ENCODE data around the gene NKAIN1.
"Not testable (repeated sequence)": the region's sequence is repeated elsewhere in the genome, so short reads cannot be mapped to it uniquely, and the experiment has no call there.

The NKAIN1 gene

GRCh38 chr1:31231802-31232201 is 7.9 kb downstream of the NKAIN1 start:
- no peak for DNase-seq

DNA sequence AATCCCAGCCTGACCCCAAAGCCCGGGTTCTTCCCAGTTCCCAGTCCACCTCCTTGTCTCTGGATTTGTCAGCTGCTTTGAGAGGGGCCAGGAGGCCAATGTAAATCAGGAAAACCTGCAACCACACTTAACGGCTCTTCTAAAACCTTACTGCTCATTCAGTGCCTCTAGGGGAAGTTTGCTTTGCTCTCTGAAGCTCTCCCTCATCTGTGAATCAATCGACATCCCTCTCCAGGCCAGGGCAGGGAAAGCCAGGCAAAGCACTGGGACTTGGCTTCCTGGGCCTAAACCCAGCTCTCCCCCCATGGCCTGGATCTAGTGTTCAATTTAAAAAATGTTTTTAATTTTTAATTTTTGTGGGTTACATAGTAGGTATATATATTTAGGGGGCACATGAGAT is 9.3 kb downstream of the NKAIN1 start:
- no peak for DNase-seq

DNA sequence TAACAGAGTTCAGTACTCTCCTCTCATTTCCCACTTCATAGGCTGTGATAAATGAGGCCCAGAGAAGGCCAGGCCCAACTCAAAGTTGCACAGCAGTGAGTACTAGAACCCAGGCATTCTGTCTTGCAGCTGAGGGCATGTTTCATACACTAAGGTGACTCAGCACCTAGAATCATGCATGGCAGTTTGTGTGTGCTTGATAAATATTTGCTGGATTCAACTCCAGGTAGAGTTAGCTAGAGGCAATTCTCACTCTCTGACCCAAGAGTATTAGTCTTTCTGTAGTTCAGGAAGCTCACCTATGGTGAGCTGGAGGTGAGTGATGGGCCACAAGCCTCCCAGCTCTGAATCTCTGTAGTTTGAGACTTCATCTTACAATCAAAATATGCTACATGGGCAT is 10.7 kb downstream of the NKAIN1 start:
- no peak for DNase-seq

GRCh38 chr1:31227891-31228568 is 11.7 kb downstream of the NKAIN1 start:
- no peak for DNase-seq

- no peak for DNase-seq
Observed at GRCh38 chr1:31224068-31224467, 15.6 kb downstream of the NKAIN1 start.

DNA sequence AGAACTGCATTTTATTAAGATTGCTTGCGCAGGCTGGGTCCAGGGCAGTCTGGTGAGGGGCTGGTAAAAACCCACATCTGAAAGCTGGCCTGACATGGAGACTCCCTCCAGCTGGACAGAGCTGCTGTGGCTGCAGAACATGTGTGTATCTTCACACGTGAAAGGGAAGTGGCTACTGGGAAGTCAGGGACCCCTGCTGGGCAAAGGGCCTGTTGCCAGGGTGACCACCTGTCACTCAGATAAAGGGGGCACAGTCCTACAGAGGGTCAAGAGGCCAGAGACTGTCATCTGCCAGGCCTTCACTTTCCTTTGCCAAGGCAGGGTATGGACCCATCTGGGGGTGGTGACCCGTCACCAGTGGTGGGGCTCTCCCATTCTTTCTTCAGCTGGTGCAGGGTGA is 17.5 kb downstream of the NKAIN1 start:
- no peak for DNase-seq

DNA sequence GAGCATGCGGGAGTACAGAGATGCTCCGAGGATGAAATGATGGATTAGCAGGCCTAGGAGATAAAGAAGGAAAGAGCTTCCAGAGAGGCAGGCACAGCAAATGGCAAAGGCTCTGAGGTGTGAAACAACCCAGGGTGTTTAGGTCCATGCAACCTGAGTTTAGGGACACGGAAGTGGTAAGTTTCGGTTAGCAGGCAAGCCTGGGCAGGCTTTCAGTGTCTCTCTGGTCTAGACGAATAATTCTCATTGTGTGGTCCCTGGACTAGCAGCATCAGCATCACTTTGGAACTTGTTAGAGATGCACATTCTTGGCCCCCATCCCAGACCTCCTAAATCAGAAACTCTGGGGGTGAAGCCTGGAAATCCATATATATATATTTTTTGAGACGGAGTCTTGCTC is 18.6 kb downstream of the NKAIN1 start:
- DNase-seq, result no peak

GRCh38 chr1:31219489-31219888 is 20.2 kb downstream of the NKAIN1 start:
- no peak for DNase-seq

GRCh38 chr1:31218705-31219104 is 21.0 kb downstream of the NKAIN1 start:
- DNase-seq, result no peak

DNA sequence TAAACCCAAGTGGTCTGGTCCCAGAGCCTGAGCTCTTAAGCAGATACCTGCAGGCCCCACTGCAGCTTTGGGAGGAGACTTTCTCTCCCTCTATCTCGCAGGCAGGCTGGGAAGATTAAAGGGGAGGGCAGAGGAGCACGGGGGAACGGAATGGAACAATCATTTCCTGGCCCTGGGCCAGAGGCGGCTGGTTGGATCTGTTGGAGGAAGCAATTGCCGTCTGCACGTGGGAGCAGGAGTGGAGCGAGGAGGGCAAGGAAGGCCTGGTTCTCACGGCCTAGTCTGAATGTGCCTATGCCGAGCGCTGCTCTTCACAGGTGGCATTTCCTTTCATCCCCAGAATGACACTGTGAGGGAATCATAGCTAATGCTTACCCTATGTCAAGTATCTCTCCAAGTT is 23.7 kb downstream of the NKAIN1 start:
- DNase-seq, result no peak

DNA sequence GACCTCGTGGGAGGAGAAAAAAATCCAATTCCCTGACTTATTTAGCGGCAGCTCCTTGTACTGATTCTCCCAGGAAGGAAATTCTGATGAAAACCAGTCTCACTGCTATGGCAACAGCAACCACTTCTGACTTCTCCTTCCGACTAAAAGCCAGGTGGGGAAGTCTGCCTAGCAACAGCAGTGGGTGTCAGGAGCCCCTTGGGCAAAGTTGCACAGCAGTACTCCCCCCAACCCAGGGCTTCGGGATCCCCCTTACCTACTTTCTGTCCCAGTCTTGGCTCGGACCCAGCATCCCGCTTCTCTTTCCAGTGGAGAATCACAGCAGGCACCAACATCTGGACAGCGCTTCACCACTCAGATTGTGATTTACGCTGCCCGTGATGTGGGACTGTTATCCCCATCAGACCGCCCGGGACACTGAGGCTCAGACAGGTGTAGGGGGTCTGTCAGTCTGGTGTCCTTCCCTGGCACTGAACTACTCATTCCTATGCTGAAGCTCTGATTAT is 24.6 kb downstream of the NKAIN1 start:
- no peak for DNase-seq

DNA sequence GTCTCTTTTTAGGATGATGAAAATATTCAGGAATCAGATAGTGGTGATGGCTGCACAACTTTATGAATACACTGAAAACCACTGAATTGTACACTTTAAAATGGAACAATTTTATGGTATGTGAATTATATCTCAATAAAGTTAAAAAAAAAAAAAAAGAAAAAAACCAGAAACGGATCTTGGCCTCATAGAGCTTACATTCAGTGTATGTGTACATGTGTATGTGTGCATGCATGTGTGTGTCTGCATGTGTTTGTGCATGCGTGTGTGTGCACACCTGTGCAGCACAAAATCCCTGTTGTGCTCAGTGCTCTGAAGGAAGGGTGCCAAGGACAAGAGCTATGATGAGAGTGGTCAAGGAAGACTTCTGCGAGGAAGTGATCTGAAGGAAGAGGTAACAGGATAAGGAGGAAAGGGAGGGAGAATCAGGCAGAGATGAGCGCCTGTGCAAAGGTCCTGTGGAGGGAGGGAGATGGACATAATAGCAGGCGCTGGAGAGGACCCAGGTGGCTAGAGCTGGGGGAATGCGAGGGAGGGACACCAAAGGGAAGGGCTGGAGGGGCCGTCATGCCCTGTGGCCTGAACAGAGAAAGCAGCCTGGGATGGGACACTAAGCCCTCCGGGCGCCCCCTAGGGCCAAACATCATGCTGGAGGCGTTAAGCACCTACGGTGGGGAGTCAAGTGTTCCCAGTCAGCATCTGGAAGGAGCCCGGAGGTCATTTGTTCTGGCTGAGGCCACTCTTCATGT is 25.2 kb downstream of the NKAIN1 start:
- DNase-seq, result no peak

DNA sequence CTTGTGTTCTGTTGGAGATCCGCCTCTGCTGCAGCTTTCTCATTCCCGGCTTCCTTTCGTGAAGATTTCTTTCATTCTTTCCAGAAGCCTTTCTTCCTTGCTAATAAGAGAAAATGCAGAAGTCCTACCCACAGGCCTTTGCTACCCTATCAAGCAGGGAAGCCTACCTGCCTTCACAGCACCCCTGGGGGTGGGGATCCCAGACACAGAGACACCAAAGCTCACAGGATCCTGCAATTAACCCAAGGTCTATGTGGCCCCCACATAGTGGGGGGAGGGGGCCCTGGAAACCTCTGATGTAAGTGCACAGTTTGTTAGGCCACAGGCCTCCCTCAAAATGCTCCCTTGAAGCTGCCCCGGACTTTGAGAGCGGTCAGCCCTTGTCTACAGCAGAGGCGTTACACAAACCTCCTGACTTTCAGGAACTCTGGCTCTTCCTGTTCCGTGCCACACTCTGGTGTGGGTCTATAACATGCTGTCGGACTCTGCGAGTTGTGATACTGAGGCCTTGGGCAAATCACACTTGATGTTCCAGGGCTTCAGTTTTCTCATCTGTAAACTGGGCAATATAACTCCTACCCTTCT is 31.2 kb downstream of the NKAIN1 start:
- no peak for DNase-seq

DNA sequence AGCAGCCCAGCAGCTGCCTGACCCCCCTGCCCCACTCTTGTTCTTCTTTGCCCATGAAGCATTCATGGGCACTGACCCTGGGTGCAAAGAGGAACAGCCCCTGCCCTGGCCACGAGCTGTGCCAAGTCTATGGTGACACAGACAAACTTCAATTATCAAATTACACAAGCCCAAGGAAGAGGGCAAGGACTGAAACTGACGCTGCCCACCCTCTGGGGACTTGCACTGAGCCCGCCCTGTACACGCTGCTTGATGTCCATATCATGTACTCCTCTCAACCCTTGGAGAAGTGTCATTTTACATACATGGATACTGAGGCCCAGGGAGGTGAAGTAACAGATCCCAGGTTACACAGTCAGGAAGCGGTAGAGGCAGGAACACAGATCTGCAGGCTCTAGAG is 32.1 kb downstream of the NKAIN1 start:
- DNase-seq, result no peak

- no peak for DNase-seq
Observed at GRCh38 chr1:31207046-31207445, 32.6 kb downstream of the NKAIN1 start.

- DNase-seq, result no peak
Observed at GRCh38 chr1:31203215-31203614, 36.5 kb downstream of the NKAIN1 start.

DNA sequence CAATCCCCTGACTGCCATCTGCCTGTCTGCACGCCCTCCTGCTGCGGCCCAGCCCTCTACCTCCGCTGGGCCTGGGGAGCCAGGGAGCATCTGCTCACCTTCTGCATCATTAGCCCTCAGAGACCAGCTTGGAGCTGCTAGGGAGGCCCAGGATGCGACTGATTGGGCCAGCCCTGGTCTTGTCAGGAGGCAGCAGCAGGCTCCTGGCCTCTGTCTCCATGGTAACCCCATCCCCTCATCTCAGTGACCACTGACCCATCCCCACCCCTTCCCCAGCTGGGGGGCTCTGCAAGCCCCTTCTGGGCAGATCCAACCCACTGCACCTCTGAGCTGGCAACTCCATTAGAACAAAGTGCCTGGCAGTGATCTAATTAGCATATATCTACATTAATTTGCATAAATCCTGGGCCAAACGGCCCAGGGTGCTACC is 37.7 kb downstream of the NKAIN1 start:
- DNase-seq, result no peak

GRCh38 chr1:31199949-31200348 is 39.7 kb downstream of the NKAIN1 start:
- no peak for DNase-seq

DNA sequence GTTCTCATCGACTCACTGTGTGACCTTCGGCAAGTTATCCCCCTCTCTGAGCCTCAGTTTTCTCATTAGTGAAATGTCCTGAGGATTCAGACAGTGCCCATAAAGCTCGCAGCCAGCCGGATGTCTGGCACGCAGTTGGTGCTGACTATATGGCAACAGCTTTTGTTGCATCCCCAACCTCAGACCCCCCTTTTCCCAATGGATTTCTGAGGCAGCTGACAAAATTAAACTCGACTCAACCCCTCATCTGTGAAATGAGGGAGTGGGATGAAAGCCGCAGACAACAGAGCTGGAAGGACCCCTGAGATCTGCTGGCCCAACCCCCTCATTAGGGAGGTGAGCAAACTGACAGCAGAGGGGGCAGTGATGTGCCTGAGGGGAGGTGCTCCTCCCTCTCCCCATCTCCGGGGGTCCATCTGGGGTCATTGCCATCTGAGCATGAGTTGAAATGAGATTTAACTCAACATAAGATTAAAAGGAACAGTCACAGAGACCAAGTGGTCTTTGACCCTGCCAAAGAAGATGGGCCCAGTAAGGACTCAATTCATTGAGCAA is 40.4 kb downstream of the NKAIN1 start:
- no peak for DNase-seq

DNA sequence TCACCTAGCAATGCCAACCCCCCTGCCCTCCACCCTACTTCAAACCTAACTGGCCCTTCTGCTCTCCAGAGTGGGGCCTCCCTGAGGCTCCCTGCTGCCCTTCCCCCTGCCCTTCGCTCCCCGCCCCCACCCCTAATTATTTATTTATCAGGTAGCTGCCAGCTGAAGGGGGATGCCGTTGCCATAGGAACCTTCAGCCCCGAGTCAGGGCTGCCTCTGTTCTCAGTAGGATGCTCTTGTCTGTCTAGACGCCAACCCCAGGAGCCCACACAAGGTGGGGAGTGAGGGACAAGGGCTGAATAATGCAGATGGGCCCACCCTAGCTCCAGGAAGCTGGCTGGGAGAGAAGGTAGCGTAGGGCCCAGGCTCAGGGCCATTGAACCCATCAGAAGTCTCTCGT is 41.1 kb downstream of the NKAIN1 start:
- no peak for DNase-seq

DNA sequence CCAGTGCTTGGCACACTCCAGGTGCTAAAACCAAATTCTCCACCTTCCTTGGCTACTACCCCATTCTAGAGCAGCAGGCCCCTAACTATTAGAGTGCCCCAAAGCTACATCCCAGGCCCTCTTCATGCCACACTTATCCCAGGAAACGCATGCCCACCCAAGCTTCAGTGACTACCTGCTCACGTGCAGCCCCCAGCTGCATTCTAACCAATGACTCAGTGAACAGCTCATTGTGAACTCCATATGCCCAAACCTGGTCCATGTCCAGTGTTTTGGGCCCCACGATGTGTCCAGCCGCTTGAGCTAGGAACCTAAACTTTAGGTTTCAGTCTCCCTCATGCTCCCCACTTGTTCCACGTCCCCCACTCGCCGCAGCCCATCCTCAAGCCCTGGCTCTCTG is 41.5 kb downstream of the NKAIN1 start:
- no peak for DNase-seq

GRCh38 chr1:31196685-31197084 is 43.0 kb downstream of the NKAIN1 start:
- DNase-seq, result no peak

GRCh38 chr1:31195267-31195666 is 44.4 kb downstream of the NKAIN1 start:
- not testable (repeated sequence) for DNase-seq

DNA sequence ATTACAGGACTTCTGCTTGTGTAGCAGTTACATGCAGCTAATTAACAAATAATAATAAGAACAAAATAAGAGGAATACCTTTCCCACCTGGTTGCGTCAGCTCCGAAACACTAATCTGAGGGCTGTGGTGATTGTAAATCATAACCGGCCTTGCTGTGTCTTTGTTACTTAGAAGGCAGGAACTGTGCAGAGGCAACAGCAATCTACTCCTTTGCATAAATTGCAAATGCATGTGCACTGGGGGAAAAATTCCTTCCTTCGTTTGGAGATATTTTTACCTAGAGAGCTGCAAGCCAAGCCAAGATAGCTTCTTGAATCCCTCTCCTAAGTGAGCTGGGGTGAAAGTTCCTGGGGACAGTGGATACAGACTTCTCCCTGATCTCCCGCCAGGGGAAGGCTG is 46.0 kb downstream of the NKAIN1 start:
- no peak for DNase-seq

All from activated CD4-positive, alpha-beta T cell treated with anti-CD3 and anti-CD28 coated beads for 4 hours (primary cell).